ENCODE results near the gene PTCRA.

DNA sequence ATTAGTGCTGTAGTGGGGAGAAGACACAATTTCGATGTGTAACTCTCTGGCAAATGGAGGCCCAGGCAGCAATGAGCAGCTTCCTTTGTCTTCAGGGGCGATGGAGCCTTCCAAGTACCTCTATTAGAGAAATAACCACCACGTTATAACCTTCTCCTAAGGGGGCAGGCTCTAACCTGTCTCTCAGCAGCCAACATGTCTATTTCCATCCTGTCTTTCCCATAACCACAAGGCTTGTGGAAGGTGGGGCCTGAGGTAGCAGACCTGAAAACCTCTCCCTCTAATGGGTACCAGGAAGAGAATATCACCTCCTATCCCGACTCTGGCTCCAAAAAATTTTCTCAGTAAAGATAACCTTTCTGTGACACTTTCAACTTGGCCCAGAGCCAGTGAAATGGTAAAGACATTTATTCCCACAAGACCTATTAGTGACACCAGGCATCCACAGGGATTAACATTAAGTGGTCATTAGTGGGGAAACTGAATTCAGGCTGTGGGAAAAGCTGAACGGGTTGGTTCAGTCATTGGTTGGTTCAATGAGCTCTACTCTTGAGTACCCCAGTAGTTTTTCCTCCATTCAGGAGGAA, 59.2 kb downstream of the PTCRA start:
- TF ChIP-seq POLR2A (IDR thresholded peaks at IDR 0.05; ENCODE audit: low read depth, low read length) (no peak), POLR2AphosphoS5 (IDR thresholded peaks at IDR 0.05; ENCODE audit: low read depth, low read length) (no peak), TAF1 (IDR thresholded peaks at IDR 0.05; ENCODE audit: borderline replicate concordance, low read depth, low read length) (no peak)
